ENCODE results near the gene NAV2. TPM values are rescaled to one million over a fixed set of nuclear protein-coding genes. Genes with fewer than 3 reads are reported as not detected.

NAV2 gene
- total RNA-seq, 1 donor from 2014 or later, result 44.8 TPM

GRCh38 chr11:19810852-19811251 lies 98.2 kb downstream of the NAV2 start:
- Histone ChIP-seq H3K36me3 (no peaks in the 10 kb centered on the region), H3K4me3 (no peak overlapping the region), H3K27ac (no peak overlapping the region), H3K27me3 (no peaks in the 10 kb centered on the region), H3K9me3 (no peaks in the 10 kb centered on the region), H3K4me1 (peaks cover 6% of the 10 kb centered on the region)
- no peak for DNase-seq
- no peak for ATAC-seq
- TF ChIP-seq, protein P1, sequence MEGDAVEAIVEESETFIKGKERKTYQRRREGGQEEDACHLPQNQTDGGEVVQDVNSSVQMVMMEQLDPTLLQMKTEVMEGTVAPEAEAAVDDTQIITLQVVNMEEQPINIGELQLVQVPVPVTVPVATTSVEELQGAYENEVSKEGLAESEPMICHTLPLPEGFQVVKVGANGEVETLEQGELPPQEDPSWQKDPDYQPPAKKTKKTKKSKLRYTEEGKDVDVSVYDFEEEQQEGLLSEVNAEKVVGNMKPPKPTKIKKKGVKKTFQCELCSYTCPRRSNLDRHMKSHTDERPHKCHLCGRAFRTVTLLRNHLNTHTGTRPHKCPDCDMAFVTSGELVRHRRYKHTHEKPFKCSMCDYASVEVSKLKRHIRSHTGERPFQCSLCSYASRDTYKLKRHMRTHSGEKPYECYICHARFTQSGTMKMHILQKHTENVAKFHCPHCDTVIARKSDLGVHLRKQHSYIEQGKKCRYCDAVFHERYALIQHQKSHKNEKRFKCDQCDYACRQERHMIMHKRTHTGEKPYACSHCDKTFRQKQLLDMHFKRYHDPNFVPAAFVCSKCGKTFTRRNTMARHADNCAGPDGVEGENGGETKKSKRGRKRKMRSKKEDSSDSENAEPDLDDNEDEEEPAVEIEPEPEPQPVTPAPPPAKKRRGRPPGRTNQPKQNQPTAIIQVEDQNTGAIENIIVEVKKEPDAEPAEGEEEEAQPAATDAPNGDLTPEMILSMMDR (IDR thresholded peaks at IDR 0.05), result no peak
- intact Hi-C loops (cut with DNase I), result no loop called here

DNA sequence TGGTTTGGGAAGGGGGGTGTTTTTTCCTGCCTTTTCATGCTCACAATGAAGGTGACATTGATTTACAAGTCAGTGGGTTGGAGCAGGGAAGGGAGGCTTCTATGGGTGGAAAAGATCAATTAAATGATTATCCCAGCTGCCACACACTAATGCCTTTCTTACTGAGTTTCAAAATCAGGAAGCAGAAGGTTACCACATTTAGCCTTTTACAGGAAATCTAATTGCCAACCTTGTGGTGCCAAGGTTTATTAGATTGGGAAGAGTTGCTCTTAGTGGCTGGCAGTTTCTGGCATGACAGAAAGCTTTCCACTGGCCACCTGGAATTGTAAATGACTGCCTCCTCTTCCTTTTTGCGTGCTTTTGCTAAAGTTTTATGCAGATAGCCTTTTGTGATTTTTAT lies 98.7 kb downstream of the NAV2 start:
- H3K4me1 ChIP-seq, result peaks cover 10% of the 10 kb centered on the region
- H3K9me3 ChIP-seq, result no peaks in the 10 kb centered on the region
- TF ChIP-seq, protein P1 (IDR thresholded peaks at IDR 0.05), result no peak
- DNase-seq (no peak), ATAC-seq (no peak)
- no peak overlapping the region for H3K27ac ChIP-seq
- intact Hi-C loops (cut with DNase I), result no loop called here
- no peaks in the 10 kb centered on the region for H3K36me3 ChIP-seq
- no peaks in the 10 kb centered on the region for H3K27me3 ChIP-seq
- H3K4me3 ChIP-seq, result no peak overlapping the region

DNA sequence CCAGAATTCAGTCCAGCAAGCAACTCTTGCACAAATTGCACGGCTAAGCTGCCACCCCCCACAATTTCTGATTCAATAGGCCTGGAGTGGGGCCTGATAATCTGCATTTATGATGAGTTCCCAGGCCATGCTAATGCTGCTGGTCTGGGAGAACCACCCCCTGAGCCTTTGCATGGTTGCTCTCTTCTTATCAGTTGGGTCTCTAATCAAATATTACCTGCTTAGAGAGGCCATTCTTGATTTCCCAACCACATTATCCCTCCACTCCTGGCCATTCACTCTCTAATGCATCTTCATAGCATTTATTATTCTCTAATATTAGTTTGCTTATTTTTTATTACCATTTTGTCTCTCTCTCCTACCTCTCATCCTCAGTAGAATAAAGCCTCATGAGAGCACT lies 99.5 kb downstream of the NAV2 start:
- DNase-seq (no peak), ATAC-seq (no peak)
- no peak overlapping the region for H3K27ac ChIP-seq
- H3K4me1 ChIP-seq, result peaks cover 11% of the 10 kb centered on the region
- no peaks in the 10 kb centered on the region for H3K27me3 ChIP-seq
- TF ChIP-seq, protein P1 (IDR thresholded peaks at IDR 0.05), result no peak
- intact Hi-C loops (cut with DNase I), result no loop called here
- no peaks in the 10 kb centered on the region for H3K9me3 ChIP-seq
- H3K4me3 ChIP-seq, result no peak overlapping the region
- no peaks in the 10 kb centered on the region for H3K36me3 ChIP-seq

- no peaks in the 10 kb centered on the region for H3K36me3 ChIP-seq
- H3K27me3 ChIP-seq, result no peaks in the 10 kb centered on the region
- peaks cover 11% of the 10 kb centered on the region for H3K4me1 ChIP-seq
- no peak overlapping the region for H3K4me3 ChIP-seq
- no peak overlapping the region for H3K27ac ChIP-seq
- TF ChIP-seq, protein P1 (IDR thresholded peaks at IDR 0.05), result no peak
- intact Hi-C loops (cut with DNase I), result no loop called here
- ATAC-seq (no peak), DNase-seq (no peak)
- H3K9me3 ChIP-seq, result no peaks in the 10 kb centered on the region
Observed at GRCh38 chr11:19812710-19813109, 100.1 kb downstream of the NAV2 start.

DNA sequence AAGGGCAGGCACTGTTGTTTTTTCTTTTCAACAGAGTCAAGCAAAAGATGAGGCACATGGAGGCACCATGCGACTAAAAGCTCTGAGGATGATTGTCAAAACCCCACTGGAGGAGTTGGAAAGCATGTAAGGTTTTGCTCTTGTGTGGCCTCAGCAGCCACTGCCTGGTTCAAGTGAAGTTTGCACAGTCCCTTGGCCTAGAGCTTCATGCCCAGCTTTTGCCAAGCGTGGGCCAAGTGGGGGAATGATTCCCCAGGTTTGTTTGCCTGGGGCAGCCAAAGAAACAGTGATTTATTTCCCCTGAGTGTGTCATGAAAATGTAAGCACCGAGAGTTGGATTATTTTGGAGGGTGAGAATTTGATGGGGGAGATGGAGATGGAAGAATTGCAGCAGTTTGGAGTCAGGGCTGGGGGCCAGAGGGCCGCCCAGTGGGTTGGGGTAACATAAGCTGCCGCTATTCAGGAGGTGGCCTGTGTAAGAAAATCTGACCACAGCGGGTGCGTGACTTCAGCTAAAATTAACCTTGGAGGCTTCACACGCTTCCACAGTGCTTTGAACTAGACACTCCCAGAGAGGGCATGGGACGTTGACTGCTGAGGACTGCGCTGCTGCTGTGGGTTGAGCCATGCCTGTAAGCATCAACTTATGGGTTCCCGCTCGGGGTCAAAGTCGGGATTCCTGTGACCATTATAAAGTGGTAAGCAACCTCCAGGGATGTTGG lies 100.7 kb downstream of the NAV2 start:
- Histone ChIP-seq H3K4me3 (no peak overlapping the region), H3K27ac (no peak overlapping the region), H3K36me3 (no peaks in the 10 kb centered on the region), H3K27me3 (no peaks in the 10 kb centered on the region), H3K4me1 (peaks cover 11% of the 10 kb centered on the region), H3K9me3 (no peaks in the 10 kb centered on the region)
- intact Hi-C loops (cut with DNase I), result no loop called here
- TF ChIP-seq, protein P1 (IDR thresholded peaks at IDR 0.05), result no peak
- no peak for ATAC-seq
- no peak for DNase-seq

DNA sequence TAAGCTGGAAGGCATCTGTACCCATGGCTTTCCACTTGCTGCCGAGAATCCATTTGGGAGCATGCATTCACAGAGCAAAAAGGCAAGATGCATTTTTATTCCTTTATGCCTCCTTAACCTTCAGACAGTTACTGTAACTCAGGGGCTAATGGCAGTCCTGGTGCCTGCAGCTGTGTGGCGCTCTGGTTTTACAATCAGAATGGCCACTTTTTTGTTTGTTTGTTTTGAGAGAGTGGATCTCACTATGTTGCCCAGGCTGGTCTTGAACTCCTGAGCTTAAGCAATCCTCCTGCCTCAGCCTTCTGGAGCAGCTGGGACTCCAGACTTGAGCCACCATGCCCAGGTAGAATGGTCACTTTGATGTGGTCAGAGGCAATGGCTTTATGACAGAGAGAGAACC lies 101.8 kb downstream of the NAV2 start:
- no peaks in the 10 kb centered on the region for H3K36me3 ChIP-seq
- H3K27ac ChIP-seq, result no peak overlapping the region
- ATAC-seq (no peak), DNase-seq (no peak)
- TF ChIP-seq, protein P1 (IDR thresholded peaks at IDR 0.05), result no peak
- H3K4me3 ChIP-seq, result no peak overlapping the region
- H3K4me1 ChIP-seq, result peaks cover 12% of the 10 kb centered on the region
- H3K9me3 ChIP-seq, result no peaks in the 10 kb centered on the region
- intact Hi-C loops (cut with DNase I), result no loop called here
- H3K27me3 ChIP-seq, result no peaks in the 10 kb centered on the region

Measured in upper lobe of right lung (tissue), 1 donor.